Lung (tissue), 12 donors: Measurements from ENCODE around the gene TEC. TPM values are rescaled to one million over a fixed set of nuclear protein-coding genes. Genes with fewer than 3 reads are reported as not detected.

Experiments used
- ATAC-seq: fragments of 200-7000 bp; cut with Tn5 transposase; one replicate; pipeline ENCODE4 v1.9.1; 2020; ENCODE audit warnings: moderate number of reproducible peaks; ENCODE audit not compliant: insufficient read depth, low FRiP score
- DNase-seq, 3 donors: peaks; one replicate each; pipeline ENCODE4 v3.0.0-alpha.2; 2013 to 2017
- H3K27ac ChIP-seq, 2 donors: one replicate each; pipeline ENCODE4 v1.5.1; 2013; ENCODE audit warnings: mild to moderate bottlenecking in 2 of 2, moderate library complexity in 2 of 2, control low read depth in 1 of 2, inconsistent platforms in 1 of 2, low read depth in 1 of 2, low read length in 1 of 2
- H3K27me3 ChIP-seq, 3 donors: one replicate each; pipeline ENCODE4 v1.5.1; 2013; ENCODE audit warnings: low read length in 2 of 3; ENCODE audit not compliant: control insufficient read depth in 3 of 3, insufficient read depth in 3 of 3
- H3K36me3 ChIP-seq, 4 donors: one replicate each; pipeline ENCODE4 v1.5.1; 2013; ENCODE audit warnings: low read length in 4 of 4, mild to moderate bottlenecking in 1 of 4, moderate library complexity in 1 of 4; ENCODE audit not compliant: control insufficient read depth in 4 of 4, insufficient read depth in 4 of 4
- H3K4me1 ChIP-seq, 5 donors: one replicate each; pipeline ENCODE4 v1.5.1; 2013; ENCODE audit warnings: low read length in 5 of 5, mild to moderate bottlenecking in 2 of 5, moderate library complexity in 1 of 5; ENCODE audit not compliant: control insufficient read depth in 5 of 5, insufficient read depth in 5 of 5
- H3K4me3 ChIP-seq: one replicate; pipeline ENCODE4 v1.5.1; 2013; ENCODE audit warnings: mild to moderate bottlenecking, control low read depth, moderate library complexity
- H3K9ac ChIP-seq, 2 donors: one replicate each; pipeline ENCODE4 v1.5.1; 2013; ENCODE audit warnings: low read length in 2 of 2, control low read depth in 1 of 2; ENCODE audit not compliant: insufficient read depth in 1 of 2
- H3K9me3 ChIP-seq, 4 donors: one replicate each; pipeline ENCODE4 v1.5.1; 2013; ENCODE audit warnings: low read length in 3 of 4, mild to moderate bottlenecking in 1 of 4, moderate library complexity in 1 of 4; ENCODE audit not compliant: control insufficient read depth in 4 of 4, insufficient read depth in 3 of 4
- WGBS, 2 donors: extraction: QIAGEN DNeasy Blood & Tissue Kit; methylation state at CpG; one replicate each; pipeline ENCODE4 v1.1.7; 2013; 5-methylcytosine and 5-hydroxymethylcytosine counted together
- polyA plus RNA-seq, 2 donors: library from polyadenylated mRNA; stranded (reverse); fragments of 200-250 nt; gene quantifications; one replicate each; pipeline ENCODE4 v1.2.1, GENCODE V29; 2013
- total RNA-seq, 2 donors: library from RNA; depleted of rRNA in 1 of 2; stranded (reverse); fragments of >200 nt in 1 of 2; gene quantifications; one replicate each; pipeline ENCODE4 v1.2.1, GENCODE V29; 2014 to 2021
- TF ChIP-seq, protein P1 (sequence below): IDR thresholded peaks from 2 replicates; pipeline ENCODE4 v1.5.1; 2012; ENCODE audit warnings: mild to moderate bottlenecking; ENCODE audit errors: control extremely low read depth, extremely low read depth
- donor health status: control.
- donor health status: control.
- donor health status: Bipolar disorder and iron deficiency.
- donor health status: healthy.
- donor health status: DM: yes; HTN: yes; CAD: no.

TEC gene
- total and polyA plus RNA-seq, 4 donors: 2.0 to 19.8 (median 3.1) TPM

- Histone ChIP-seq H3K27ac (no peak overlapping the region), H3K4me3 (no peak overlapping the region), H3K36me3 (peaks cover 0 to 12% (median 6%) of the 10 kb centered on the region in 4 donors), H3K4me1 (peaks cover 0 to under 1% (median 0%) of the 10 kb centered on the region in 5 donors), H3K9me3 (no peaks in the 10 kb centered on the region), H3K9ac (no peak overlapping the region), H3K27me3 (no peaks in the 10 kb centered on the region)
- 42 to 49% methylated on average over 3 of the region's 3 CpGs for WGBS, 2 donors
- no peak for DNase-seq
- TF ChIP-seq, protein P1, sequence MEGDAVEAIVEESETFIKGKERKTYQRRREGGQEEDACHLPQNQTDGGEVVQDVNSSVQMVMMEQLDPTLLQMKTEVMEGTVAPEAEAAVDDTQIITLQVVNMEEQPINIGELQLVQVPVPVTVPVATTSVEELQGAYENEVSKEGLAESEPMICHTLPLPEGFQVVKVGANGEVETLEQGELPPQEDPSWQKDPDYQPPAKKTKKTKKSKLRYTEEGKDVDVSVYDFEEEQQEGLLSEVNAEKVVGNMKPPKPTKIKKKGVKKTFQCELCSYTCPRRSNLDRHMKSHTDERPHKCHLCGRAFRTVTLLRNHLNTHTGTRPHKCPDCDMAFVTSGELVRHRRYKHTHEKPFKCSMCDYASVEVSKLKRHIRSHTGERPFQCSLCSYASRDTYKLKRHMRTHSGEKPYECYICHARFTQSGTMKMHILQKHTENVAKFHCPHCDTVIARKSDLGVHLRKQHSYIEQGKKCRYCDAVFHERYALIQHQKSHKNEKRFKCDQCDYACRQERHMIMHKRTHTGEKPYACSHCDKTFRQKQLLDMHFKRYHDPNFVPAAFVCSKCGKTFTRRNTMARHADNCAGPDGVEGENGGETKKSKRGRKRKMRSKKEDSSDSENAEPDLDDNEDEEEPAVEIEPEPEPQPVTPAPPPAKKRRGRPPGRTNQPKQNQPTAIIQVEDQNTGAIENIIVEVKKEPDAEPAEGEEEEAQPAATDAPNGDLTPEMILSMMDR: no peak
- no peak for ATAC-seq
Observed at GRCh38 chr4:48139691-48140090, 129.9 kb downstream of the TEC start.

- Histone ChIP-seq H3K9ac (no peak overlapping the region), H3K27ac (no peak overlapping the region), H3K27me3 (no peaks in the 10 kb centered on the region), H3K9me3 (no peaks in the 10 kb centered on the region), H3K4me3 (no peak overlapping the region), H3K36me3 (peaks cover 0 to 12% (median 6%) of the 10 kb centered on the region in 4 donors), H3K4me1 (peaks cover 0 to 8% (median 0%) of the 10 kb centered on the region in 5 donors)
- DNase-seq (no peak), ATAC-seq (no peak)
- 75 to 81% methylated on average over 3 of the region's 3 CpGs for WGBS, 2 donors
- TF ChIP-seq, protein P1: no peak
Observed at GRCh38 chr4:48138936-48139335, 130.7 kb downstream of the TEC start.

- TF ChIP-seq, protein P1: no peak
- 93% methylated on average over 7 of the region's 7 CpGs for WGBS, 2 donors
Observed at GRCh38 chr4:48138511-48138910, 131.1 kb downstream of the TEC start.

GRCh38 chr4:48137846-48138245 is 131.8 kb downstream of the TEC start:
- H3K27me3 ChIP-seq: no peaks in the 10 kb centered on the region
- no peak for ATAC-seq
- H3K27ac ChIP-seq: peak overlapping the region in 1 of 2 donors; percentile 12
- TF ChIP-seq, protein P1: no peak
- H3K9me3 ChIP-seq: no peaks in the 10 kb centered on the region
- H3K4me1 ChIP-seq: peaks cover 0 to 11% (median 0%) of the 10 kb centered on the region in 5 donors
- peaks cover 0 to 12% (median 6%) of the 10 kb centered on the region in 4 donors for H3K36me3 ChIP-seq
- no peak overlapping the region for H3K9ac ChIP-seq
- H3K4me3 ChIP-seq: no peak overlapping the region
- DNase-seq: no peak

More at GRCh38 chr4:48138511-48138910, 131.1 kb downstream of the TEC start:
- Histone ChIP-seq H3K9me3 (no peaks in the 10 kb centered on the region), H3K27me3 (no peaks in the 10 kb centered on the region), H3K27ac (no peak overlapping the region), H3K36me3 (peaks cover 0 to 12% (median 6%) of the 10 kb centered on the region in 4 donors), H3K4me3 (no peak overlapping the region), H3K4me1 (peaks cover 0 to 11% (median 0%) of the 10 kb centered on the region in 5 donors), H3K9ac (no peak overlapping the region)
- DNase-seq (no peak), ATAC-seq (no peak)
